RWPE2 (cell line): Measurements from ENCODE around the gene BABAM2.

Source experiments
- ATAC-seq: fragments of 200-7000 bp; cut with Tn5 transposase; 3 replicates; pipeline ENCODE4 v1.9.1; 2021; ENCODE audit warnings: low read depth
- DNase-seq: peaks from one replicate; pipeline ENCODE4 v3.0.0-alpha.2; 2020; ENCODE audit warnings: low spot score
- H3K27ac ChIP-seq: fragments of 450-650 bp; 2 replicates; pipeline ENCODE4 v1.5.1; 2017; ENCODE audit warnings: mild to moderate bottlenecking; ENCODE audit not compliant: poor library complexity, severe bottlenecking
- H3K27me3 ChIP-seq: fragments of 250-450 bp; sonication (Bioruptor Pico); 2 replicates; pipeline ENCODE4 v1.5.1; 2021; ENCODE audit warnings: mild to moderate bottlenecking, moderate library complexity; ENCODE audit not compliant: insufficient read depth, poor library complexity, severe bottlenecking
- H3K36me3 ChIP-seq: fragments of 250-450 bp; sonication (Bioruptor Pico); 2 replicates; pipeline ENCODE4 v1.5.1; 2020; ENCODE audit warnings: low read depth, mild to moderate bottlenecking, moderate library complexity
- H3K4me1 ChIP-seq: fragments of 250-450 bp; sonication (Bioruptor Pico); 2 replicates; pipeline ENCODE4 v1.5.1; 2021; ENCODE audit warnings: mild to moderate bottlenecking, moderate library complexity; ENCODE audit not compliant: insufficient read depth, poor library complexity, severe bottlenecking
- H3K4me3 ChIP-seq: fragments of 250-450 bp; sonication (Bioruptor Pico); 2 replicates; pipeline ENCODE4 v1.5.1; 2021; ENCODE audit warnings: mild to moderate bottlenecking, moderate library complexity; ENCODE audit not compliant: severe bottlenecking
- H3K9me3 ChIP-seq: fragments of 250-450 bp; sonication (Bioruptor Pico); 2 replicates; pipeline ENCODE4 v1.5.1; 2021; ENCODE audit warnings: mild to moderate bottlenecking, moderate library complexity; ENCODE audit not compliant: severe bottlenecking
- TF ChIP-seq, protein P1 (sequence below): fragments of 450-650 bp; IDR thresholded peaks from one replicate; pipeline ENCODE4 v1.5.1; 2017; ENCODE audit warnings: mild to moderate bottlenecking, moderate library complexity; ENCODE audit not compliant: poor library complexity, severe bottlenecking

The BABAM2 gene

DNA sequence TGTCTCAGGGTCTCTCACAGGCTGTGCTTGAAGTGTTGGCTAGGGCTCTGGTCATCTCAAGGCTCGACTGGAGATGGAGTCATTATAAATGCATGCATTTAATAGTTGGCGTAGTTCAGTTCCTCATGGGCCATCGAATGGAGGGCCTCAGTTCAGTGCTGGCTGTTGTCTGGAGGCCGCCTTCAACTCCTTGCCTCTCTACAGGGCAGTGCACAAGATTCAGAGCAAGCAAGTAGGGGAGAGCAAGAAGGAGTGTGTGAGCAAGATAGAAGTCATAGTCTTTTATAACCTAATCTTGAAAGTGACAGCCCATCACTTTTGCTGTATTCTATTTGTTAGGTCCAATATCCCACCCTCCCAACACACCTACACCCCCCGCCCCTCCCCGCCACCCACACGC, 137.5 kb downstream of the BABAM2 start:
- DNase-seq (no peak), ATAC-seq (no peak)
- Histone ChIP-seq H3K9me3 (no peaks in the 10 kb centered on the region), H3K36me3 (peaks cover 11% of the 10 kb centered on the region), H3K27ac (no peak overlapping the region), H3K4me1 (no peaks in the 10 kb centered on the region), H3K4me3 (no peak overlapping the region), H3K27me3 (no peaks in the 10 kb centered on the region)
- TF ChIP-seq, protein P1, sequence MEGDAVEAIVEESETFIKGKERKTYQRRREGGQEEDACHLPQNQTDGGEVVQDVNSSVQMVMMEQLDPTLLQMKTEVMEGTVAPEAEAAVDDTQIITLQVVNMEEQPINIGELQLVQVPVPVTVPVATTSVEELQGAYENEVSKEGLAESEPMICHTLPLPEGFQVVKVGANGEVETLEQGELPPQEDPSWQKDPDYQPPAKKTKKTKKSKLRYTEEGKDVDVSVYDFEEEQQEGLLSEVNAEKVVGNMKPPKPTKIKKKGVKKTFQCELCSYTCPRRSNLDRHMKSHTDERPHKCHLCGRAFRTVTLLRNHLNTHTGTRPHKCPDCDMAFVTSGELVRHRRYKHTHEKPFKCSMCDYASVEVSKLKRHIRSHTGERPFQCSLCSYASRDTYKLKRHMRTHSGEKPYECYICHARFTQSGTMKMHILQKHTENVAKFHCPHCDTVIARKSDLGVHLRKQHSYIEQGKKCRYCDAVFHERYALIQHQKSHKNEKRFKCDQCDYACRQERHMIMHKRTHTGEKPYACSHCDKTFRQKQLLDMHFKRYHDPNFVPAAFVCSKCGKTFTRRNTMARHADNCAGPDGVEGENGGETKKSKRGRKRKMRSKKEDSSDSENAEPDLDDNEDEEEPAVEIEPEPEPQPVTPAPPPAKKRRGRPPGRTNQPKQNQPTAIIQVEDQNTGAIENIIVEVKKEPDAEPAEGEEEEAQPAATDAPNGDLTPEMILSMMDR: no peak

DNA sequence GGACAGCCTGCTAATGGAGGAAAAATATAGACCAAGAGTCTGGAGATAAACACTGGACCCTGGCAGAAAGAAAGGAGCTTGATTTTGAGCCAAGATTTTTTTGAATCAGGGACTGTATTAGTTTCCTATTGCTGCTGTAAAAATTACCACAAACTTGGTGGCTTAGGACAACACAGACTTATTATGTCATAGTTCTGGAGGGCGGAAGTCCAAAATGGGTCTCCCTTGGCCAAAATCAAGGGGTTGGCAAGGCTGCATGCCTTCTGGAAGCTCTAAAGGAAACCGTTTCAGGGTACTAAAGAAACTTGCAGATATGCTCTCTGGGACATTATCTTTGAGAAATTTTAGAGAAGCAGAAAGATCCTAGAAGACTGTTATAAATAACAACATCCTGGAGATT, 140.1 kb downstream of the BABAM2 start:
- Histone ChIP-seq H3K27me3 (no peaks in the 10 kb centered on the region), H3K9me3 (no peaks in the 10 kb centered on the region), H3K4me1 (no peaks in the 10 kb centered on the region), H3K27ac (no peak overlapping the region), H3K4me3 (no peak overlapping the region), H3K36me3 (peaks cover 11% of the 10 kb centered on the region)
- TF ChIP-seq, protein P1: no peak
- ATAC-seq (no peak), DNase-seq (no peak)

DNA sequence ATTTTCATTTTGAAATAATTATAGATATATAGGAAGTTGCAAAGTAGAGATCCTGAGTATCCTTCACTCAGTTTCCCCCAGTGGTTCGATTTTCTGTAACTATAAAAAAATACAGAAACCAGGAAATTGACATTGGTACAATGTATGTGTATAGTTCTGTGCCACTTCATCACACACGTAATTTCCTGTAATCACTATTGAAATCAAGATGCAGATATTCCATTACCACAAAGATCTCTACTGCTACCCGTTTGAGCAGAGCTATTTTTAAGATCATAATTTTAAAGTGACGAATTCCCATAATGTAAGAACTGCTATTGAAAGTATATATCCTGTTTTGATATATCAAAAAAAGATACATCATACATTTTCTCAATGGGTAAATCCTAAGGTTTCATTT, 142.3 kb downstream of the BABAM2 start:
- Histone ChIP-seq H3K36me3 (peaks cover 3% of the 10 kb centered on the region; the same call in 1 of the 2 replicates), H3K4me1 (no peaks in the 10 kb centered on the region), H3K27me3 (no peaks in the 10 kb centered on the region), H3K9me3 (no peaks in the 10 kb centered on the region), H3K27ac (no peak overlapping the region), H3K4me3 (no peak overlapping the region)
- no peak for DNase-seq
- TF ChIP-seq, protein P1: no peak
- ATAC-seq: no peak

DNA sequence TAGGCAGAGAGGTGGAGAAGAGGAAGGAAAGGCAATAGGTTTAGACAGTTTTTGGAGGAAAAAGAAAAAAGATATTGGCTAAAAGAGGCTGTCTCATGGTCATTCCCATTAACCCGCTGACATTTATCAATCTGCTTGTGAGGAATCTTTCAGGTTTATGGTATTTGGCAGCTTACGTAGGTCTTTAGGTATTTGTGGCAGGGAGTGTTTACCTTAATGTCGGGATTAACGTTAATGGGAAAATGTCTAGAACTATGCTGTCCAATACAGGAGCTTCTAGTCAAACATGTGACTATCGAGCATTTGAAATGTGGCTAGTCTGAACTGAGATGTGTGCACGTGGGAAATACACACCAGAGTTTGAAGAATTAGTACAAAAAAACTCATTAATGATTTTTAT, 144.2 kb downstream of the BABAM2 start:
- no peaks in the 10 kb centered on the region for H3K36me3 ChIP-seq
- no peaks in the 10 kb centered on the region for H3K9me3 ChIP-seq
- no peak overlapping the region for H3K4me3 ChIP-seq
- no peaks in the 10 kb centered on the region for H3K4me1 ChIP-seq
- DNase-seq (no peak), ATAC-seq (no peak)
- TF ChIP-seq, protein P1: no peak
- no peak overlapping the region for H3K27ac ChIP-seq
- H3K27me3 ChIP-seq: no peaks in the 10 kb centered on the region

DNA sequence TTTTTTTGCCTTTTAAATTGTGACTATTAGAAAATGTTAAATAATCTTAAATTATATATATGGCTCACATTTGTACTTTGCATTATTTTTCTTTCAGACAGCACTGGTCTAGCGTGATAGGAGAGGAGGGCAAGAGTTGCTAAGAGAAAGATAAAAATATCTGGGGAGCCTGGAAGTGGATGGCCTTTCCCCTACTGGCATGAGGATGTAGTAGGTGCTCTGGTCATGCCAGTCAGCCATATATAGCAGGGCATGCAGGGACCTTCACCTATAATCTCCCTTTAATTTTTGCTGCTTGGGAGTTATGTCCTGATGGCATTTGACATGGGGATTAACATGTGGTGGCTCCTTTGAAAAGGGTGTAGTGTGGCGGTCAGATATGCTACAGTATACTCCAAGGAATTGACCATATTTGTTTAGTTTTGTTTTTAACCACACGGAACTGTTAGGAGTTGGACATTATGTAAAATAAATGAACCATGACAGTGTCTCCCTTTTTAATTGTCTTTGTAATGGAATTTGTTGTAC, 144.7 kb downstream of the BABAM2 start:
- Histone ChIP-seq H3K36me3 (no peaks in the 10 kb centered on the region), H3K27ac (no peak overlapping the region), H3K27me3 (no peaks in the 10 kb centered on the region), H3K9me3 (no peaks in the 10 kb centered on the region), H3K4me1 (no peaks in the 10 kb centered on the region), H3K4me3 (no peak overlapping the region)
- TF ChIP-seq, protein P1: no peak
- DNase-seq (no peak), ATAC-seq (no peak)
